Mammary epithelial cell (primary cell): ENCODE results near the gene ZNF212.

Experiments used
- EZH2 ChIP-seq: IDR thresholded peaks from 2 replicates; pipeline ENCODE4 v1.6.1; 2012; ENCODE audit warnings: low read length, inconsistent platforms, borderline replicate concordance
- TF ChIP-seq, protein P1 (sequence below), 2 donors: IDR thresholded peaks in 1 of 2; conservative IDR thresholded peaks in 1 of 2; 2 replicates each; pipeline ENCODE4 v1.5.1; 2011 to 2012; ENCODE audit warnings: inconsistent platforms in 2 of 2, low read length in 2 of 2, mild to moderate bottlenecking in 2 of 2, control low read depth in 1 of 2, low read depth in 1 of 2; ENCODE audit not compliant: insufficient read depth in 1 of 2; ENCODE audit errors: extremely low read depth in 1 of 2

DNA sequence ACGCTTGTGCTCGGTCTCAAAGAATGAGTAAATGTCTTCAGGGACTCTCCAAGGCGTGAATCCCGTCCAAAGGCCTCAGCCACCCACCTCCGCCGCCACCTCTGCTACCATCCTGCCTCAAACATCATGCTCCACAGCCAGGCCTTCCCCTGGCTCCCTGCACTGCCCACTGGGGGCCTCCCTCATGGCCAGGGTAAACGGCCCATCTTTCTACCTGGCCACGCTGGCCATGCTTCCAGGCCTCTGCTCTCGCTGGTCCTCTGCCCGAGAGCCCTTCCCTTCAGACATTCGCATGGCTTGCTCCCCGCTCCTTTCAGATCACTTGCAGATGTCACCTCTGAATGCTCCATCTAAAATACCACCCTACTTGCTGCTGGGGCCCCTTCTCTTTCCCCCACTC, 62.8 kb downstream of the ZNF212 start:
- TF ChIP-seq EZH2, result no peak
- TF ChIP-seq, protein P1, sequence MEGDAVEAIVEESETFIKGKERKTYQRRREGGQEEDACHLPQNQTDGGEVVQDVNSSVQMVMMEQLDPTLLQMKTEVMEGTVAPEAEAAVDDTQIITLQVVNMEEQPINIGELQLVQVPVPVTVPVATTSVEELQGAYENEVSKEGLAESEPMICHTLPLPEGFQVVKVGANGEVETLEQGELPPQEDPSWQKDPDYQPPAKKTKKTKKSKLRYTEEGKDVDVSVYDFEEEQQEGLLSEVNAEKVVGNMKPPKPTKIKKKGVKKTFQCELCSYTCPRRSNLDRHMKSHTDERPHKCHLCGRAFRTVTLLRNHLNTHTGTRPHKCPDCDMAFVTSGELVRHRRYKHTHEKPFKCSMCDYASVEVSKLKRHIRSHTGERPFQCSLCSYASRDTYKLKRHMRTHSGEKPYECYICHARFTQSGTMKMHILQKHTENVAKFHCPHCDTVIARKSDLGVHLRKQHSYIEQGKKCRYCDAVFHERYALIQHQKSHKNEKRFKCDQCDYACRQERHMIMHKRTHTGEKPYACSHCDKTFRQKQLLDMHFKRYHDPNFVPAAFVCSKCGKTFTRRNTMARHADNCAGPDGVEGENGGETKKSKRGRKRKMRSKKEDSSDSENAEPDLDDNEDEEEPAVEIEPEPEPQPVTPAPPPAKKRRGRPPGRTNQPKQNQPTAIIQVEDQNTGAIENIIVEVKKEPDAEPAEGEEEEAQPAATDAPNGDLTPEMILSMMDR (conservative IDR thresholded peaks at IDR 0.05 in 1 of 2, IDR thresholded peaks at IDR 0.05 in 1 of 2; ENCODE audit: extremely low read depth in 1 of 2, insufficient read depth in 1 of 2, low read depth in 1 of 2, low read length in 2 of 2), result no peak
